HepG2 (cell line): Measurements from ENCODE around the gene BCL11B. TPM values are rescaled to one million over a fixed set of nuclear protein-coding genes. Genes with fewer than 3 reads are reported as not detected.

ENCODE experiments used
- DRAP1 ChIP-seq: IDR thresholded peaks from 2 replicates; pipeline ENCODE4 v1.6.1; 2016; ENCODE audit warnings: missing genetic modification reagents, missing compliant biosample characterization
- E2F1 ChIP-seq: sonication (generic); formaldehyde crosslinking; IDR thresholded peaks from 2 replicates; pipeline ENCODE4 v1.5.0; 2020; ENCODE audit warnings: missing genetic modification reagents
- ETV5 ChIP-seq: IDR thresholded peaks from 2 replicates; pipeline ENCODE4 v1.6.1; 2018; ENCODE audit warnings: missing biosample characterization, missing genetic modification reagents, inconsistent platforms, borderline replicate concordance
- FOXA3 ChIP-seq: IDR thresholded peaks from 2 replicates; pipeline ENCODE4 v1.6.1; 2016; ENCODE audit warnings: missing genetic modification reagents, missing compliant biosample characterization
- GZF1 ChIP-seq: sonication (generic); formaldehyde crosslinking; IDR thresholded peaks from 2 replicates; pipeline ENCODE4 v1.5.1; 2020; ENCODE audit warnings: mild to moderate bottlenecking, missing genetic modification reagents
- HMGXB4 ChIP-seq, 2 experiments: sonication (generic) in 1 of 2; formaldehyde crosslinking in 1 of 2; IDR thresholded peaks; 2 replicates each; pipeline versions ENCODE4 v1.4.0 to v1.6.1; 2018 to 2020; ENCODE audit warnings: missing genetic modification reagents in 2 of 2, borderline replicate concordance in 1 of 2, low read depth in 1 of 2, mild to moderate bottlenecking in 1 of 2, missing biosample characterization in 1 of 2
- LBX2 ChIP-seq: sonication (generic); formaldehyde crosslinking; IDR thresholded peaks from 2 replicates; pipeline ENCODE4 v1.5.0; 2020; ENCODE audit warnings: missing genetic modification reagents, mild to moderate bottlenecking, borderline replicate concordance
- PATZ1 ChIP-seq: sonication (generic); formaldehyde crosslinking; IDR thresholded peaks from 2 replicates; pipeline ENCODE4 v1.4.0; 2020; ENCODE audit warnings: missing genetic modification reagents
- PAXIP1 ChIP-seq: sonication (generic); formaldehyde crosslinking; conservative IDR thresholded peaks from 2 replicates; pipeline ENCODE4 v1.4.0; 2020; ENCODE audit warnings: mild to moderate bottlenecking, missing genetic modification reagents, moderate library complexity
- RARG ChIP-seq: sonication (generic); formaldehyde crosslinking; IDR thresholded peaks from 2 replicates; pipeline ENCODE4 v1.4.0; 2020; ENCODE audit warnings: low read depth, mild to moderate bottlenecking, missing genetic modification reagents
- RBM22 ChIP-seq: fragments of 200-400 bp; formaldehyde crosslinking; optimal IDR thresholded peaks from 2 replicates; pipeline ENCODE3; 2017; ENCODE audit warnings: mild to moderate bottlenecking, low read length, moderate library complexity
- RXRA ChIP-seq: sonication (generic); formaldehyde crosslinking; IDR thresholded peaks from 2 replicates; pipeline ENCODE4 v1.5.1; 2020; ENCODE audit warnings: missing genetic modification reagents
- U2AF1 ChIP-seq: fragments of 200-400 bp; formaldehyde crosslinking; optimal IDR thresholded peaks from 2 replicates; pipeline ENCODE3; 2017; ENCODE audit warnings: mild to moderate bottlenecking, low read depth, low read length
- ZNF709 ChIP-seq: sonication (generic); formaldehyde crosslinking; IDR thresholded peaks from 2 replicates; pipeline ENCODE4 v1.5.0; 2020; ENCODE audit warnings: mild to moderate bottlenecking, missing genetic modification reagents
- polyA plus RNA-seq, 8 experiments: library from polyadenylated mRNA; depleted of rRNA in 3 of 8; stranded (reverse) in 7 of 8; unstranded in 1 of 8; fragments of >200 nt; fragmentation: Illumina TruSeq in 4 of 8; extraction: Trizol in 4 of 8; gene quantifications; 2 replicates each; pipeline versions ENCODE4 v1.2.1 to v1.2.3, GENCODE V29; 2011 to 2016; ENCODE audit warnings: low read depth in 4 of 8, missing spikeins in 1 of 8, mixed read lengths in 1 of 8; ENCODE audit not compliant: insufficient read depth in 1 of 8
- total RNA-seq, 5 experiments: library from RNA; depleted of rRNA; stranded (reverse); fragments of >200 nt; fragmentation: Illumina TruSeq; extraction: Trizol; gene quantifications; 2 replicates each; pipeline ENCODE4 v1.2.3, GENCODE V29; 2016; ENCODE audit warnings: low read depth in 1 of 5

The BCL11B gene
- total and polyA plus RNA-seq, 2 of the 13 experiments (the other 11 are each of a cell fraction or from before 2014, with no cell fraction given): not detected

GRCh38 chr14:99242816-99243721 lies 28.9 kb downstream of the BCL11B start (continued):
- TF ChIP-seq E2F1 (no peak), DRAP1 (CRISPR knock-in tag) (no peak), RXRA (CRISPR knock-in tag) (no peak), LBX2 (no peak), PATZ1 (no peak), U2AF1 (no peak), ETV5 (CRISPR knock-in tag) (no peak), RBM22 (no peak), ZNF709 (CRISPR knock-in tag) (no peak), RARG (CRISPR knock-in tag) (no peak), HMGXB4 (CRISPR knock-in tag; IDR thresholded peaks at IDR 0.05; ENCODE audit: borderline replicate concordance in 1 of 2, low read depth in 1 of 2) (no peak), PAXIP1 (CRISPR knock-in tag) (no peak), GZF1 (no peak), FOXA3 (no peak)
